ENCODE measurements around the gene NPC1. TPM values are rescaled to one million over a fixed set of nuclear protein-coding genes. Genes with fewer than 3 reads are reported as not detected.
"Not testable (repeated sequence)": the region's sequence is repeated elsewhere in the genome, so short reads cannot be mapped to it uniquely, and the experiment has no call there.

The NPC1 gene
- total RNA-seq, 1 donor from 2014 or later, result 30.2 TPM

GRCh38 chr18:23498117-23498516, 88.2 kb downstream of the NPC1 start:
- no peak for FAIRE-seq
- no peak for DNase-seq (ENCODE audit: low spot score in 2 of 2)

- no peak for FAIRE-seq
- DNase-seq (ENCODE audit: low spot score in 2 of 2), result no peak
Observed at GRCh38 chr18:23495723-23496440, 90.4 kb downstream of the NPC1 start.

GRCh38 chr18:23494992-23495391, 91.3 kb downstream of the NPC1 start:
- FAIRE-seq, result no peak

GRCh38 chr18:23493654-23494053, 92.7 kb downstream of the NPC1 start:
- no peak for DNase-seq (ENCODE audit: low spot score in 2 of 2)
- no peak for FAIRE-seq

More at GRCh38 chr18:23494992-23495391, 91.3 kb downstream of the NPC1 start:
- no peak for DNase-seq (ENCODE audit: low spot score in 2 of 2)

- FAIRE-seq; DNase-seq (ENCODE audit: low spot score in 2 of 2): not testable (repeated sequence)
Observed at GRCh38 chr18:23489586-23489985, 96.7 kb downstream of the NPC1 start.

- FAIRE-seq (no peak), DNase-seq (ENCODE audit: low spot score in 2 of 2) (no peak)
Observed at GRCh38 chr18:23487738-23488570, 98.4 kb downstream of the NPC1 start.

GRCh38 chr18:23485386-23485785, 100.9 kb downstream of the NPC1 start:
- no peak for FAIRE-seq
- DNase-seq (ENCODE audit: low spot score in 2 of 2), result no peak

- DNase-seq (ENCODE audit: low spot score in 2 of 2) (no peak), FAIRE-seq (no peak)
Observed at GRCh38 chr18:23484561-23485182, 101.6 kb downstream of the NPC1 start.

Small RNA genes within 50 kb of the gene (small RNA-seq; reads per million reads assigned to genes)
- gene AC026634.1, result not detected
- gene RF00019, result not detected

Other genes with a start within 250 kb of the NPC1 start
- 66.0 TPM for gene RIOK3, start 133.2 kb downstream of the NPC1 start, total RNA-seq
- gene RMC1, start 83.0 kb downstream of the NPC1 start, total RNA-seq, result 44.8 TPM
- gene ANKRD29, start 76.4 kb upstream of the NPC1 start, total RNA-seq, result 2.4 TPM
- 1.2 TPM for gene LAMA3, start 102.9 kb upstream of the NPC1 start, total RNA-seq

All from frontal cortex (tissue), 4 donors.